Esophagus muscularis mucosa (tissue), 4 donors: ENCODE data around the gene ERO1B.

ENCODE experiments used
- CTCF ChIP-seq, 3 experiments: fragments of 200-600 bp in 2 of 3; fragments of 450-650 bp in 1 of 3; sonication (generic) in 2 of 3; IDR thresholded peaks; one replicate each; pipeline ENCODE4 v1.5.1; 2017 to 2019; ENCODE audit warnings: antibody characterized with exemption in 3 of 3, mild to moderate bottlenecking in 2 of 3, moderate library complexity in 1 of 3
- EP300 ChIP-seq: sonication (generic); formaldehyde crosslinking; IDR thresholded peaks from one replicate; pipeline ENCODE4 v1.6.1; 2017; ENCODE audit warnings: antibody characterized with exemption
- POLR2A ChIP-seq: fragments of 450-650 bp; IDR thresholded peaks from one replicate; pipeline ENCODE4 v1.6.1; 2017; ENCODE audit warnings: antibody characterized with exemption, moderate library complexity, mild to moderate bottlenecking, low read depth
- POLR2AphosphoS5 ChIP-seq, 2 donors: sonication (generic); formaldehyde crosslinking; IDR thresholded peaks; one replicate each; pipeline ENCODE4 v1.6.1; 2017; ENCODE audit warnings: antibody characterized with exemption in 2 of 2

- TF ChIP-seq POLR2A (no peak), CTCF (IDR thresholded peaks at IDR 0.05) (no peak), POLR2AphosphoS5 (IDR thresholded peaks at IDR 0.05) (no peak), EP300 (no peak)
Measured at GRCh38 chr1:236301958-236302335, 20.2 kb upstream of the ERO1B start.
